Prostate gland (tissue), 2 donors: ENCODE data around the gene CHN1.

Source experiments
- POLR2A ChIP-seq: fragments of 450-650 bp; IDR thresholded peaks from one replicate; pipeline ENCODE4 v1.6.1; 2016; ENCODE audit warnings: antibody characterized with exemption, mild to moderate bottlenecking
- POLR2AphosphoS5 ChIP-seq: sonication (generic); formaldehyde crosslinking; IDR thresholded peaks from one replicate; pipeline ENCODE4 v1.6.1; 2017; ENCODE audit warnings: antibody characterized with exemption
- TF ChIP-seq, protein P1 (sequence below), 4 experiments: fragments of 200-600 bp in 2 of 4; fragments of 450-650 bp in 2 of 4; sonication (generic) in 2 of 4; IDR thresholded peaks; 1 replicate in 3 of 4; 2 replicates in 1 of 4; pipeline ENCODE4 v1.5.1; 2016 to 2019; ENCODE audit warnings: antibody characterized with exemption in 4 of 4, mild to moderate bottlenecking in 2 of 4, moderate library complexity in 2 of 4

DNA sequence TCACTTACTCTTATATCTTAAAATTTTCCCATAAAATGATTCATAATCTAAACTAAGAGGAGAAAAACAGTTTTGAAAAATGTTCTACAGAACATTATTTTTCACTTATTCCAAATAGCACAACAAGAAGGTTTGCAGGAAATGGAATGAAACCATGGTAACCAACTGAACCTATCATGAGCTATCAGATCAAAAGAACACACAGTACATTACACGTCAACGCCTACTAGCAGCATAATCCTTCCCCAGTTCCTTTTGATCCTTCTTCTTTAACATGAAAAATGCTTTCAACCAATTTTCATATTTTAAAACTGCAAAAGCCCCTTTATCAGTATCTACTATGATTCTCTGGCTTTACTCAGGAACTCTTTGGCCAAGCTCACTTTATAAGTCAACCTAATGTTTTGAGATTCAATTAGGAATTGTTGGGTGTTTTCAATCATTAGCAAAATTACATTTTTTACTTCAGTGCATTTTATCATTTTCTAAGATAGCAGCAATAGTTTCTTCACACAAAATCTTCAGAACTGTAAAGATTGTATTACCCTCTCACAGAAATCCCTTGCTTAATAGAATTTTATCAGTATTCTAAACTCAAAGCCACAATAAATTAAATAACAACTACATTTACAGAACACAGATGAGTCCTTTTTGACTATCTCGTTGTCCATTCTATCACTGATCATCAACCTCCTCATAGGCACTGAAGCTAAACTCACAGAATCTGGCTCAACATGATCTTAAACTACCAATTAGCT is 102.5 kb downstream of the CHN1 start:
- TF ChIP-seq, protein P1, sequence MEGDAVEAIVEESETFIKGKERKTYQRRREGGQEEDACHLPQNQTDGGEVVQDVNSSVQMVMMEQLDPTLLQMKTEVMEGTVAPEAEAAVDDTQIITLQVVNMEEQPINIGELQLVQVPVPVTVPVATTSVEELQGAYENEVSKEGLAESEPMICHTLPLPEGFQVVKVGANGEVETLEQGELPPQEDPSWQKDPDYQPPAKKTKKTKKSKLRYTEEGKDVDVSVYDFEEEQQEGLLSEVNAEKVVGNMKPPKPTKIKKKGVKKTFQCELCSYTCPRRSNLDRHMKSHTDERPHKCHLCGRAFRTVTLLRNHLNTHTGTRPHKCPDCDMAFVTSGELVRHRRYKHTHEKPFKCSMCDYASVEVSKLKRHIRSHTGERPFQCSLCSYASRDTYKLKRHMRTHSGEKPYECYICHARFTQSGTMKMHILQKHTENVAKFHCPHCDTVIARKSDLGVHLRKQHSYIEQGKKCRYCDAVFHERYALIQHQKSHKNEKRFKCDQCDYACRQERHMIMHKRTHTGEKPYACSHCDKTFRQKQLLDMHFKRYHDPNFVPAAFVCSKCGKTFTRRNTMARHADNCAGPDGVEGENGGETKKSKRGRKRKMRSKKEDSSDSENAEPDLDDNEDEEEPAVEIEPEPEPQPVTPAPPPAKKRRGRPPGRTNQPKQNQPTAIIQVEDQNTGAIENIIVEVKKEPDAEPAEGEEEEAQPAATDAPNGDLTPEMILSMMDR (IDR thresholded peaks at IDR 0.05), result no peak
- no peak for TF ChIP-seq POLR2AphosphoS5
- TF ChIP-seq POLR2A, result no peak
